Measurements from ENCODE around the gene TTLL3. TPM values are rescaled to one million over a fixed set of nuclear protein-coding genes. Genes with fewer than 3 reads are reported as not detected.
"Not testable (repeated sequence)": the region's sequence is repeated elsewhere in the genome, so short reads cannot be mapped to it uniquely, and the experiment has no call there.

TTLL3 gene
- total RNA-seq, 1 experiment from 2014 or later = 19.5 TPM

DNA sequence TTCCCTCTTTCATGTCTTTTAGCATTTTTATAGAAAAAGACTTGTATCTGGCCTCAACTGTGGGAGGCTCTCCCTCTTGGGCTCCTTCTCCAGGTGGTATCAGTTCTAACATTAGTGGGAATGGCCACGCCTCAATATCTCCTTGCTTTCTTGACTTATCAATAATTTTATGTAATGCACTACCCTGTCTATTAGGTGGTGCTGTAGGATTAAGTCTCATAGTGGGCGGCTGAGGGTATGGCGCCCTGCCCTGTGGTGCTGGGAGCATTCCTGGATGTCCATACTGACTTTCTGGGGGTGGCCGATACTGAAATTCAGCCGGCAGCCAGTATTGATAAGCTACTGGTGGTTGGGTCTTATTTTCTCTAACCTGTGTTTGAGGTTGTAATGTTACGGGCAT lies 42.5 kb downstream of the TTLL3 start:
- intact Hi-C loops (cut with micrococcal nuclease; ENCODE audit: unreplicated experiment) = no loop called here
- no peak for DNase-seq
- TF ChIP-seq, protein P1, sequence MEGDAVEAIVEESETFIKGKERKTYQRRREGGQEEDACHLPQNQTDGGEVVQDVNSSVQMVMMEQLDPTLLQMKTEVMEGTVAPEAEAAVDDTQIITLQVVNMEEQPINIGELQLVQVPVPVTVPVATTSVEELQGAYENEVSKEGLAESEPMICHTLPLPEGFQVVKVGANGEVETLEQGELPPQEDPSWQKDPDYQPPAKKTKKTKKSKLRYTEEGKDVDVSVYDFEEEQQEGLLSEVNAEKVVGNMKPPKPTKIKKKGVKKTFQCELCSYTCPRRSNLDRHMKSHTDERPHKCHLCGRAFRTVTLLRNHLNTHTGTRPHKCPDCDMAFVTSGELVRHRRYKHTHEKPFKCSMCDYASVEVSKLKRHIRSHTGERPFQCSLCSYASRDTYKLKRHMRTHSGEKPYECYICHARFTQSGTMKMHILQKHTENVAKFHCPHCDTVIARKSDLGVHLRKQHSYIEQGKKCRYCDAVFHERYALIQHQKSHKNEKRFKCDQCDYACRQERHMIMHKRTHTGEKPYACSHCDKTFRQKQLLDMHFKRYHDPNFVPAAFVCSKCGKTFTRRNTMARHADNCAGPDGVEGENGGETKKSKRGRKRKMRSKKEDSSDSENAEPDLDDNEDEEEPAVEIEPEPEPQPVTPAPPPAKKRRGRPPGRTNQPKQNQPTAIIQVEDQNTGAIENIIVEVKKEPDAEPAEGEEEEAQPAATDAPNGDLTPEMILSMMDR (IDR thresholded peaks at IDR 0.05; ENCODE audit: unreplicated experiment) = no peak
- Mint-ChIP-seq H3K4me3 (ENCODE audit: low read depth, unreplicated experiment) (no peak overlapping the region), H3K4me1 (ENCODE audit: low read depth, unreplicated experiment) (peaks cover 15% of the 10 kb centered on the region), H3K27ac (ENCODE audit: unreplicated experiment) (no peak overlapping the region), H3K36me3 (ENCODE audit: insufficient read depth, unreplicated experiment) (no peaks in the 10 kb centered on the region), H3K27me3 (ENCODE audit: unreplicated experiment) (peaks cover 32% of the 10 kb centered on the region), H3K9me3 (ENCODE audit: low read depth, unreplicated experiment) (no peaks in the 10 kb centered on the region)
- CTCF ChIA-PET = no interaction called here
- BruUV-seq (replicated peaks) = no TSS peak

DNA sequence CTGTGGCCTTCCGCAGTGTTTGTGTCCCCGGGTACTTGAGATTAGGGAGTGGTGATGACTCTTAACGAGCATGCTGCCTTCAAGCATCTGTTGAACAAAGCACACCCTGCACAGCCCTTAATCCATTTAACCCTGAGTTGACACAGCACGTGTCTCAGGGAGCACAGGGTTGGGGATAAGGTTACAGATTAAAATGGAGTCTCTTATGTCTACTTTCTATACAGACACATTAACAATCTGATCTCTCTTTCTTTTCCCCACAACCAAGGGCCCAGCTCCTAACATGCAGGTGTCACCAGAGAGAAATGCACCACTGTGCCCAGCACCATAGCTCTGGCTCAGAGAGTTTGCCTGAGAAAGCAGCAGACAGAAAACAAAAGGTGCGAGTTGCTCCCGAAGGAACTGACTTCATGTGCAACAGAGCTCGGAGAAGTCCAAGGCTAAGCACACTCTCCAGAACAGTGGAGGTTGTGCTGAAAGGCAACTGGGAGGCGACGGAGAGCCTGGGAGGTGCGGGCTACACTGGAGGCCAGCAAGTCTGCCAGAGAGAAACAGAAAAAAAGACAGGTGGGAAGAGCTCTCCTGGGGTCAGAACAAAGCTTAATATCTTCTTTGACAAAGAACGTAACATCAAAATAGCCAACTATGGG lies 44.4 kb downstream of the TTLL3 start:
- BruUV-seq (replicated peaks); H3K4me3 Mint-ChIP-seq (ENCODE audit: low read depth, unreplicated experiment); DNase-seq; H3K9me3 Mint-ChIP-seq (ENCODE audit: low read depth, unreplicated experiment); H3K36me3 Mint-ChIP-seq (ENCODE audit: insufficient read depth, unreplicated experiment); H3K27ac Mint-ChIP-seq (ENCODE audit: unreplicated experiment); CTCF ChIA-PET; H3K4me1 Mint-ChIP-seq (ENCODE audit: low read depth, unreplicated experiment); intact Hi-C loops (cut with micrococcal nuclease; ENCODE audit: unreplicated experiment): not testable (repeated sequence)
- peaks cover 32% of the 10 kb centered on the region for H3K27me3 Mint-ChIP-seq (ENCODE audit: unreplicated experiment)

DNA sequence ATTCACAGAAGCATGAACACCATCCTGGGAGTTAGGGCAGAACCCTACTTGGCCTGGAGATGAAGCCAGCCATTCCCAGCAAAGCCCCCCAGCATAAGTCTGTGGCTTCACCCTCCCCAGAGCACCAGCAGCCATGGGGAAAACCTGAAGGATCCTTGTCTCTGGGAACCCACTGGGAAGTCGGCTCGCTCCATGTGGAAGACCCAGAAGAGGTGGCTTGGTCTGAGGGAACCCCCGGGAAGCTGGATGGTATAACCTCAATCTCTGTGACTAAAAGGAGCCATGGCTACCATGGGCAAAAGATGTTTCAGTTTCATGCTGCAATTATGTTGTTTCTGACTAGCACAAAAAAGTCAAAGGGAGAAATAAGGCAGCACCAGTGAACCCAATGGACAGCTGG lies 45.5 kb downstream of the TTLL3 start:
- no peak for DNase-seq
- no peaks in the 10 kb centered on the region for H3K9me3 Mint-ChIP-seq (ENCODE audit: low read depth, unreplicated experiment)
- BruUV-seq (replicated peaks) = no TSS peak
- H3K27me3 Mint-ChIP-seq (ENCODE audit: unreplicated experiment) = peaks cover 32% of the 10 kb centered on the region
- CTCF ChIA-PET = no interaction called here
- TF ChIP-seq, protein P1 (IDR thresholded peaks at IDR 0.05; ENCODE audit: unreplicated experiment) = no peak
- H3K27ac Mint-ChIP-seq (ENCODE audit: unreplicated experiment) = no peak overlapping the region
- peaks cover 7% of the 10 kb centered on the region for H3K4me1 Mint-ChIP-seq (ENCODE audit: low read depth, unreplicated experiment)
- H3K36me3 Mint-ChIP-seq (ENCODE audit: insufficient read depth, unreplicated experiment) = no peaks in the 10 kb centered on the region
- intact Hi-C loops (cut with micrococcal nuclease; ENCODE audit: unreplicated experiment) = no loop called here
- no peak overlapping the region for H3K4me3 Mint-ChIP-seq (ENCODE audit: low read depth, unreplicated experiment)

DNA sequence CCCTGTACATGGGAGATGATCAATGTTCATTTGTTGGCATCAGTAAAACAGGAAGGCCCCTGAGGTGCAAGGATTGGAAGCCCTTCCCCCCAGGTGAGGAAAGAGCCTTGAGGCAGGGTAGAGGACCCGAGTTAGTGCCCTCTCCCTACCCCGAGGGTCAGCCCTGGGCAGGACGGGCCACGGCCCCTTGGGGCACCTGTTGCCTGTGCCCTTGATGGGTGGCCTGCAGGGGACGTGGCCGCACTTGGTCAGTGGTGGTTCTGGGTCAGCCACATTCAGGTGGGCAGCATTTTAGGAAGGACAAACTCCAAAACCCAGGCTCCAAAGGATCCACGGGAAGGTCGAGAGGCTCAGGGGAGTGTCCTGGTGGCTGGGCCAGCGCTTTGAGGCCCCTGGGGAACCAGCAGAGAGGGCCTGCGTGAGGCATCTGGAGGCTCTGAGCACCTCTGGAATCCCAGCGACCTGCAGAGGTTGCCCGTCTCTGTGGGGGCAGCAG lies 49.5 kb downstream of the TTLL3 start:
- H3K27ac Mint-ChIP-seq (ENCODE audit: unreplicated experiment) = no peak overlapping the region
- no peak overlapping the region for H3K4me3 Mint-ChIP-seq (ENCODE audit: low read depth, unreplicated experiment)
- no peaks in the 10 kb centered on the region for H3K36me3 Mint-ChIP-seq (ENCODE audit: insufficient read depth, unreplicated experiment)
- CTCF ChIA-PET = no interaction called here
- no peak for DNase-seq
- H3K27me3 Mint-ChIP-seq (ENCODE audit: unreplicated experiment) = no peaks in the 10 kb centered on the region
- intact Hi-C loops (cut with micrococcal nuclease; ENCODE audit: unreplicated experiment) = loop anchor here (5.0 kb wide), 1 partner anchor 38 kb away; no protein-coding TSS in a partner anchor
- no peaks in the 10 kb centered on the region for H3K9me3 Mint-ChIP-seq (ENCODE audit: low read depth, unreplicated experiment)
- no TSS peak for BruUV-seq (replicated peaks)
- TF ChIP-seq, protein P1 (IDR thresholded peaks at IDR 0.05; ENCODE audit: unreplicated experiment) = no peak
- H3K4me1 Mint-ChIP-seq (ENCODE audit: low read depth, unreplicated experiment) = no peaks in the 10 kb centered on the region

DNA sequence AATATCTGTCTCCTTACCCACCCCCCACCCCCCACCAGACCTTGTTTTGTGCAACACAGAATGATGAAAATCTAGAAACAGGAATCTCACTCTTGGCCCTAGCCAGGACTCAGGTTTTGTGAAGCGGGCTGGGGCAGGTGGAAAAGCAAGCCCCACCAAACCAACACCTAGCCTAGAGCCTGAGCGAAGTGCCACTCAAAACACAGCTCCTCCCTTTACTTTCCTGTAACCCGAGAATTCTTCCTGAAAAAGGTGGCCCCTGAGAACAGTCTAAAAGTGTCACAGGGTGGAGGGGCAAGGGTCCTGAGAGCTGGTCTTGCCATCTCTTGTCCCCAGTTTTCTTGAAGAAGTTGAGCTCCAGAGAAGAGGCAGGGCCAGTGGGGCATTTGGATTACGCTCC lies 51.1 kb downstream of the TTLL3 start:
- Mint-ChIP-seq H3K4me3 (ENCODE audit: low read depth, unreplicated experiment) (no peak overlapping the region), H3K27ac (ENCODE audit: unreplicated experiment) (no peak overlapping the region), H3K9me3 (ENCODE audit: low read depth, unreplicated experiment) (no peaks in the 10 kb centered on the region), H3K36me3 (ENCODE audit: insufficient read depth, unreplicated experiment) (no peaks in the 10 kb centered on the region), H3K4me1 (ENCODE audit: low read depth, unreplicated experiment) (no peaks in the 10 kb centered on the region), H3K27me3 (ENCODE audit: unreplicated experiment) (no peaks in the 10 kb centered on the region)
- CTCF ChIA-PET = no interaction called here
- no TSS peak for BruUV-seq (replicated peaks)
- intact Hi-C loops (cut with micrococcal nuclease; ENCODE audit: unreplicated experiment) = loop anchor here (5.0 kb wide), 1 partner anchor 36 kb away; no protein-coding TSS in a partner anchor
- TF ChIP-seq, protein P1 (IDR thresholded peaks at IDR 0.05; ENCODE audit: unreplicated experiment) = no peak
- DNase-seq = no peak
